HepG2 (cell line): ENCODE measurements around the gene INSIG2. TPM values are rescaled to one million over a fixed set of nuclear protein-coding genes. Genes with fewer than 3 reads are reported as not detected.
A peak's percentile ranks its signal among the peaks of the same experiment; 100 is the strongest.

Experiments
- AGO1 ChIP-seq: fragments of 200-400 bp; formaldehyde crosslinking; IDR thresholded peaks from 2 replicates; pipeline ENCODE4 v1.6.1; 2017; ENCODE audit warnings: mild to moderate bottlenecking, low read depth, low read length, moderate library complexity; ENCODE audit not compliant: poor library complexity, severe bottlenecking
- AKAP8 ChIP-seq: sonication (generic); formaldehyde crosslinking; IDR thresholded peaks from 2 replicates; pipeline ENCODE4 v1.5.1; 2020; ENCODE audit warnings: mild to moderate bottlenecking, missing genetic modification reagents
- SYNCRIP ChIP-seq: fragments of 200-400 bp; formaldehyde crosslinking; IDR thresholded peaks from 2 replicates; pipeline ENCODE4 v1.6.1; 2018; ENCODE audit warnings: mild to moderate bottlenecking, low read depth, low read length; ENCODE audit not compliant: insufficient read depth
- ZNF274 ChIP-seq: sonication (generic); formaldehyde crosslinking; IDR thresholded peaks from 2 replicates; pipeline ENCODE4 v1.5.1; 2020; ENCODE audit warnings: mild to moderate bottlenecking, missing genetic modification reagents
- ZNF792 ChIP-seq: IDR thresholded peaks from 2 replicates; pipeline ENCODE4 v1.6.1; 2016
- polyA plus RNA-seq, 8 experiments: library from polyadenylated mRNA; depleted of rRNA in 3 of 8; stranded (reverse) in 7 of 8; unstranded in 1 of 8; fragments of >200 nt; fragmentation: Illumina TruSeq in 4 of 8; extraction: Trizol in 4 of 8; gene quantifications; 2 replicates each; pipeline versions ENCODE4 v1.2.1 to v1.2.3, GENCODE V29; 2011 to 2016; ENCODE audit warnings: low read depth in 4 of 8, missing spikeins in 1 of 8, mixed read lengths in 1 of 8; ENCODE audit not compliant: insufficient read depth in 1 of 8
- total RNA-seq, 5 experiments: library from RNA; depleted of rRNA; stranded (reverse); fragments of >200 nt; fragmentation: Illumina TruSeq; extraction: Trizol; gene quantifications; 2 replicates each; pipeline ENCODE4 v1.2.3, GENCODE V29; 2016; ENCODE audit warnings: low read depth in 1 of 5
- TF ChIP-seq, protein P1 (sequence below): sonication (generic); formaldehyde crosslinking; IDR thresholded peaks from 2 replicates; pipeline ENCODE4 v1.4.0; 2020; ENCODE audit warnings: missing genetic modification reagents
- TF ChIP-seq, protein P2 (sequence below), 2 experiments: fragments of 450-650 bp in 1 of 2; sonication (generic) in 1 of 2; formaldehyde crosslinking in 1 of 2; IDR thresholded peaks; 2 replicates each; pipeline versions ENCODE4 v1.6.1 to v1.8.0; 2016 to 2022; ENCODE audit warnings: antibody characterized with exemption in 1 of 2, mild to moderate bottlenecking in 1 of 2, missing genetic modification reagents in 1 of 2
- TF ChIP-seq, protein P3 (sequence below): sonication (generic); formaldehyde crosslinking; IDR thresholded peaks from 2 replicates; pipeline ENCODE4 v1.8.1; 2022; ENCODE audit warnings: low read depth, mild to moderate bottlenecking, missing genetic modification reagents
- TF ChIP-seq, protein P4 (sequence below): sonication (generic); formaldehyde crosslinking; IDR thresholded peaks from 2 replicates; pipeline ENCODE4 v1.4.0; 2020; ENCODE audit warnings: mild to moderate bottlenecking, missing genetic modification reagents

The INSIG2 gene
- total and polyA plus RNA-seq, 2 of the 13 experiments (the other 11 are each of a cell fraction or from before 2014, with no cell fraction given): 73.5 to 481 TPM

DNA sequence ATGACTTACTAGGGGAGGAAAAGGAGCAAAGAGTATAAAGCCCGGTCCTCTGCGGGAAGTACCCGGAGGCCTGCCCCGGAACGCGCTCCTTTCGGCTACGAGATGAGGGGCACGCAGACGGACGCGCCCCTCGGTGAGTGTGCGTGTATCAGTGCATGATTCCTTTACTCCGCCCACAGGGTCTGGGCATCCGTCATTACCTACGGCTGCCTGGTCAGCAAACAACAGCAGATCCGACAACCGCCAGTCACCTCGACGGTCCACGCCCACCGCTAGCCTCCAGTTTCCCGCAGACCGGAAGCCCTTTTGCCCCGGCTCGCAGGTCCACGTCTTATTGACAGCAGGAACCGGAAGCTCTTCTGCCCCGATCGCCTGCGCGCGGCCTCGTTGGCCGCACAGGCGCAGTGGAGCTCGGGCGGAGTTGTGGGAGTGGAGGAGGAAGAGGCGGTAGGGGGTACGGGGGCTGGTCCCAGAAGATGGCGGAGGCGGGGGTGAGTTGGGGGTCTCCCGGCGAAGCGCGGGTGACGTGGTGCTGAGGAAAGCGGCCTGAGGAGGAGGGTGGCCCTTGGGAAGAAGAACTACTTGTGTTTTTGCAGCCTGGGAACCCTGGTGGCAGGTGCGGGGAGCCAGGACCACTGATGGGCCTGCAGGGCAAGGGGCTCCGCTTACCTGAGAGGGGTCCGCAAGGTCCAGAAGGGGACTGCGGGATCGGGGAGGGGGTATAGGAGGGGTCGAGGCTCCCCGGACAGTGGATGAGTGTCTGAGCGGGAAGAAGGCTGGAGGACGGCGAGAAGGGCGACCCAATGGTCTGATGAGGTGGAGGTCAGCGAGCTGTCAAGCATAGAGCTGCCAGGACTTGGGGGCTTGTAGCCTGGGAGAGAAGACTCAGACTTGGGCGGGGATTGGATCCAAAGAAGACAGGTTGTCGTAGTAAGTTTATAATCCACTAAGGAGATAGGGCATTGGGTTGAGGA, at the start of gene INSIG2 (continued):
- TF ChIP-seq, protein P1, sequence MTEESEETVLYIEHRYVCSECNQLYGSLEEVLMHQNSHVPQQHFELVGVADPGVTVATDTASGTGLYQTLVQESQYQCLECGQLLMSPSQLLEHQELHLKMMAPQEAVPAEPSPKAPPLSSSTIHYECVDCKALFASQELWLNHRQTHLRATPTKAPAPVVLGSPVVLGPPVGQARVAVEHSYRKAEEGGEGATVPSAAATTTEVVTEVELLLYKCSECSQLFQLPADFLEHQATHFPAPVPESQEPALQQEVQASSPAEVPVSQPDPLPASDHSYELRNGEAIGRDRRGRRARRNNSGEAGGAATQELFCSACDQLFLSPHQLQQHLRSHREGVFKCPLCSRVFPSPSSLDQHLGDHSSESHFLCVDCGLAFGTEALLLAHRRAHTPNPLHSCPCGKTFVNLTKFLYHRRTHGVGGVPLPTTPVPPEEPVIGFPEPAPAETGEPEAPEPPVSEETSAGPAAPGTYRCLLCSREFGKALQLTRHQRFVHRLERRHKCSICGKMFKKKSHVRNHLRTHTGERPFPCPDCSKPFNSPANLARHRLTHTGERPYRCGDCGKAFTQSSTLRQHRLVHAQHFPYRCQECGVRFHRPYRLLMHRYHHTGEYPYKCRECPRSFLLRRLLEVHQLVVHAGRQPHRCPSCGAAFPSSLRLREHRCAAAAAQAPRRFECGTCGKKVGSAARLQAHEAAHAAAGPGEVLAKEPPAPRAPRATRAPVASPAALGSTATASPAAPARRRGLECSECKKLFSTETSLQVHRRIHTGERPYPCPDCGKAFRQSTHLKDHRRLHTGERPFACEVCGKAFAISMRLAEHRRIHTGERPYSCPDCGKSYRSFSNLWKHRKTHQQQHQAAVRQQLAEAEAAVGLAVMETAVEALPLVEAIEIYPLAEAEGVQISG (CRISPR knock-in tag): peak; percentile 87
- TF ChIP-seq AGO1 (peak; percentile 76), ZNF792 (CRISPR knock-in tag) (peak; percentile 95), ZNF274 (CRISPR knock-in tag) (peak; percentile 88), AKAP8 (CRISPR knock-in tag) (peak; percentile 85; the same call in 1 of the 2 replicates), SYNCRIP (no peak)
- TF ChIP-seq, protein P2, sequence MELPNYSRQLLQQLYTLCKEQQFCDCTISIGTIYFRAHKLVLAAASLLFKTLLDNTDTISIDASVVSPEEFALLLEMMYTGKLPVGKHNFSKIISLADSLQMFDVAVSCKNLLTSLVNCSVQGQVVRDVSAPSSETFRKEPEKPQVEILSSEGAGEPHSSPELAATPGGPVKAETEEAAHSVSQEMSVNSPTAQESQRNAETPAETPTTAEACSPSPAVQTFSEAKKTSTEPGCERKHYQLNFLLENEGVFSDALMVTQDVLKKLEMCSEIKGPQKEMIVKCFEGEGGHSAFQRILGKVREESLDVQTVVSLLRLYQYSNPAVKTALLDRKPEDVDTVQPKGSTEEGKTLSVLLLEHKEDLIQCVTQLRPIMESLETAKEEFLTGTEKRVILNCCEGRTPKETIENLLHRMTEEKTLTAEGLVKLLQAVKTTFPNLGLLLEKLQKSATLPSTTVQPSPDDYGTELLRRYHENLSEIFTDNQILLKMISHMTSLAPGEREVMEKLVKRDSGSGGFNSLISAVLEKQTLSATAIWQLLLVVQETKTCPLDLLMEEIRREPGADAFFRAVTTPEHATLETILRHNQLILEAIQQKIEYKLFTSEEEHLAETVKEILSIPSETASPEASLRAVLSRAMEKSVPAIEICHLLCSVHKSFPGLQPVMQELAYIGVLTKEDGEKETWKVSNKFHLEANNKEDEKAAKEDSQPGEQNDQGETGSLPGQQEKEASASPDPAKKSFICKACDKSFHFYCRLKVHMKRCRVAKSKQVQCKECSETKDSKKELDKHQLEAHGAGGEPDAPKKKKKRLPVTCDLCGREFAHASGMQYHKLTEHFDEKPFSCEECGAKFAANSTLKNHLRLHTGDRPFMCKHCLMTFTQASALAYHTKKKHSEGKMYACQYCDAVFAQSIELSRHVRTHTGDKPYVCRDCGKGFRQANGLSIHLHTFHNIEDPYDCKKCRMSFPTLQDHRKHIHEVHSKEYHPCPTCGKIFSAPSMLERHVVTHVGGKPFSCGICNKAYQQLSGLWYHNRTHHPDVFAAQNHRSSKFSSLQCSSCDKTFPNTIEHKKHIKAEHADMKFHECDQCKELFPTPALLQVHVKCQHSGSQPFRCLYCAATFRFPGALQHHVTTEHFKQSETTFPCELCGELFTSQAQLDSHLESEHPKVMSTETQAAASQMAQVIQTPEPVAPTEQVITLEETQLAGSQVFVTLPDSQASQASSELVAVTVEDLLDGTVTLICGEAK (IDR thresholded peaks at IDR 0.05): peak; percentile 96
- TF ChIP-seq, protein P2 (CRISPR knock-in tag; IDR thresholded peaks at IDR 0.05): peak; percentile 55; the same call in 1 of the 2 replicates
- TF ChIP-seq, protein P3, sequence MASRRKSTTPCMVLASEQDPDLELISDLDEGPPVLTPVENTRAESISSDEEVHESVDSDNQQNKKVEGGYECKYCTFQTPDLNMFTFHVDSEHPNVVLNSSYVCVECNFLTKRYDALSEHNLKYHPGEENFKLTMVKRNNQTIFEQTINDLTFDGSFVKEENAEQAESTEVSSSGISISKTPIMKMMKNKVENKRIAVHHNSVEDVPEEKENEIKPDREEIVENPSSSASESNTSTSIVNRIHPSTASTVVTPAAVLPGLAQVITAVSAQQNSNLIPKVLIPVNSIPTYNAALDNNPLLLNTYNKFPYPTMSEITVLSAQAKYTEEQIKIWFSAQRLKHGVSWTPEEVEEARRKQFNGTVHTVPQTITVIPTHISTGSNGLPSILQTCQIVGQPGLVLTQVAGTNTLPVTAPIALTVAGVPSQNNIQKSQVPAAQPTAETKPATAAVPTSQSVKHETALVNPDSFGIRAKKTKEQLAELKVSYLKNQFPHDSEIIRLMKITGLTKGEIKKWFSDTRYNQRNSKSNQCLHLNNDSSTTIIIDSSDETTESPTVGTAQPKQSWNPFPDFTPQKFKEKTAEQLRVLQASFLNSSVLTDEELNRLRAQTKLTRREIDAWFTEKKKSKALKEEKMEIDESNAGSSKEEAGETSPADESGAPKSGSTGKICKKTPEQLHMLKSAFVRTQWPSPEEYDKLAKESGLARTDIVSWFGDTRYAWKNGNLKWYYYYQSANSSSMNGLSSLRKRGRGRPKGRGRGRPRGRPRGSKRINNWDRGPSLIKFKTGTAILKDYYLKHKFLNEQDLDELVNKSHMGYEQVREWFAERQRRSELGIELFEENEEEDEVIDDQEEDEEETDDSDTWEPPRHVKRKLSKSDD (CRISPR knock-in tag): no peak; the same call in 1 of the 2 replicates
- TF ChIP-seq, protein P4, sequence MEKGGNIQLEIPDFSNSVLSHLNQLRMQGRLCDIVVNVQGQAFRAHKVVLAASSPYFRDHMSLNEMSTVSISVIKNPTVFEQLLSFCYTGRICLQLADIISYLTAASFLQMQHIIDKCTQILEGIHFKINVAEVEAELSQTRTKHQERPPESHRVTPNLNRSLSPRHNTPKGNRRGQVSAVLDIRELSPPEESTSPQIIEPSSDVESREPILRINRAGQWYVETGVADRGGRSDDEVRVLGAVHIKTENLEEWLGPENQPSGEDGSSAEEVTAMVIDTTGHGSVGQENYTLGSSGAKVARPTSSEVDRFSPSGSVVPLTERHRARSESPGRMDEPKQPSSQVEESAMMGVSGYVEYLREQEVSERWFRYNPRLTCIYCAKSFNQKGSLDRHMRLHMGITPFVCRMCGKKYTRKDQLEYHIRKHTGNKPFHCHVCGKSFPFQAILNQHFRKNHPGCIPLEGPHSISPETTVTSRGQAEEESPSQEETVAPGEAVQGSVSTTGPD: 0 out of 2 replicates have a peak, but pooled peaks have one; percentile 20
